ENCODE measurements around the gene TMEM121B. TPM values are rescaled to one million over a fixed set of nuclear protein-coding genes. Genes with fewer than 3 reads are reported as not detected.
A peak's percentile ranks its signal among the peaks of the same experiment; 100 is the strongest.

TMEM121B gene
- polyA plus RNA-seq, 1 donor from 2014 or later, result not detected

DNA sequence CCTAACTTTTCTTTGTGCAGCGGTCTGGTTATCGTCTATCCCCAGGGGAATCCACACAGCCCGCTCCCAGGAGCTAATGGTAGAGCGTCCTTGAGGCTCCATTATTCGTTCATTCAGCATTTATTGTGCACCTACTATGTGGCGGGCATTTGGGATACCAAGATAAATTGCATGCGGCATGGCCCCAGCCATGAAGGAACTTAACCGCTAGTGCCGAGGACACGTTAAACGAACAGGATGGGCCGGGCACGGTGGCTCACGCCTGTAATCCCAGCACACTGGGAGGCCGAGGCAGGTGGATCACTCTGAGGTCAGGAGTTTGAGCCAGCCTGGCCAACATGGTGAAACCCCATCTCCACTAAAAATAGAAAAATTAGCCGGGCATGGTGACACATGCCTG lies 11.2 kb downstream of the TMEM121B start:
- no peaks in the 10 kb centered on the region for H3K27me3 Mint-ChIP-seq
- H3K4me3 Mint-ChIP-seq, result no peak overlapping the region
- H3K36me3 Mint-ChIP-seq, result peaks cover 6% of the 10 kb centered on the region
- H3K9me3 Mint-ChIP-seq, result no peaks in the 10 kb centered on the region
- no peak overlapping the region for H3K27ac Mint-ChIP-seq
- peaks cover 0 to 5% (median 0%) of the 10 kb centered on the region in 3 donors for H3K4me1 Mint-ChIP-seq

- peaks cover 6% of the 10 kb centered on the region for H3K36me3 Mint-ChIP-seq
Observed at GRCh38 chr22:17109113-17109865, 11.9 kb downstream of the TMEM121B start.

GRCh38 chr22:17108256-17109112 lies 12.7 kb downstream of the TMEM121B start:
- Mint-ChIP-seq H3K36me3 (peaks cover 4% of the 10 kb centered on the region), H3K9me3 (no peaks in the 10 kb centered on the region), H3K4me3 (peak overlapping the region in 1 of 4 donors; percentile 17), H3K27me3 (no peaks in the 10 kb centered on the region), H3K4me1 (peaks cover 0 to 5% (median 0%) of the 10 kb centered on the region in 3 donors), H3K27ac (no peak overlapping the region)

More at GRCh38 chr22:17109113-17109865, 11.9 kb downstream of the TMEM121B start:
- Mint-ChIP-seq H3K4me1 (peaks cover 0 to 5% (median 0%) of the 10 kb centered on the region in 3 donors), H3K4me3 (no peak overlapping the region), H3K27me3 (no peaks in the 10 kb centered on the region), H3K9me3 (no peaks in the 10 kb centered on the region), H3K27ac (no peak overlapping the region)

DNA sequence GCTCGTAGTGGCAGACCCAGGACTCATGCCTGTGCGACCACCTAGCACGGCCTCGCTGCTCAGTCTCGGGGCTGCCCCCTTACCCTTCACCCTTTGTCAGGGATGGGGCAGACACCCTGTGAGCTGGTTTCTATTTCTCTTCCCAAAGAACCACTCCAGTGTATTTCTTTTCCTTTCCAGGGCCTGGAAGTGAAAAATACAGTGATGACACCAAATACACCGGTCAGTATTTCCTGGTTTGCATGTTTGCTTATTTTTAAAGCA lies 13.7 kb downstream of the TMEM121B start:
- no peak overlapping the region for H3K27ac Mint-ChIP-seq
- H3K36me3 Mint-ChIP-seq, result peaks cover 2% of the 10 kb centered on the region
- no peaks in the 10 kb centered on the region for H3K27me3 Mint-ChIP-seq
- H3K4me3 Mint-ChIP-seq, result no peak overlapping the region
- H3K4me1 Mint-ChIP-seq, result peaks cover 0 to 5% (median 0%) of the 10 kb centered on the region in 3 donors
- H3K9me3 Mint-ChIP-seq, result no peaks in the 10 kb centered on the region

GRCh38 chr22:17106785-17107546 lies 14.2 kb downstream of the TMEM121B start:
- peaks cover 2% of the 10 kb centered on the region for H3K36me3 Mint-ChIP-seq
- H3K27ac Mint-ChIP-seq, result peak overlapping the region in 1 of 3 donors; percentile 48
- peak overlapping the region in 2 of 4 donors; percentile 61 to 81 for H3K4me3 Mint-ChIP-seq
- H3K9me3 Mint-ChIP-seq, result no peaks in the 10 kb centered on the region
- no peaks in the 10 kb centered on the region for H3K27me3 Mint-ChIP-seq
- peaks cover 0 to 4% (median 0%) of the 10 kb centered on the region in 3 donors for H3K4me1 Mint-ChIP-seq

DNA sequence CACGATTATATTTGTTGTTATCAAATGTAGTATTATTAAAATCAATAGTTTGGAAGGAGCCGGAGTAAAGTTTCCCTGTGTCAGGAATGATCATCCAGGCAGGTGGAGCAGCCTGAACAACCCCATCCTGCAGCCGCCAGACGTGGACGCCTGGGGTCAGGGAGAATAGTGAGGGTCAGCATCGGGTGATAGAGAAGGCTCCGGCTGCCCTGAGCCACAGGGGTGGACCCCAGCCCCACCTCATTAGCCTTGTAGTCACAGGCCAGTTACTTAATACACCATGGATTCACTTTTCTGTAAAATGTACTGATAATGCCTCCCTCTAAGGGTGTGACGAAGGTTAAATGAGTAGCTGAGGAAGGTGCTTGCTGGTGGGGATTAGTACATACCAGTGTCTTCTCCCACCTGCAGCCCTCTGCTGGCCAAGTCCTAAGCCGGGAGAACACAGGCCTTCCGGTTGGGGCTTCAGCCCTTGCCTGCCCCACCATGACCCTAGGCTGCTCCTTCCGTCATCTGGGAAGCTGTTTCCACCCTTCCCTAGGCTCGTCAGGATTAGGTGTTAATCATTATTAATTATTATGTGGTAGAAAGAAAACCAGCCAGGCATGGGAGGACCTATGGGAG lies 14.9 kb downstream of the TMEM121B start:
- Mint-ChIP-seq H3K4me1 (peaks cover 0 to 3% (median 0%) of the 10 kb centered on the region in 3 donors), H3K9me3 (no peaks in the 10 kb centered on the region), H3K27ac (peak overlapping the region in 1 of 3 donors; percentile 48), H3K27me3 (no peaks in the 10 kb centered on the region), H3K36me3 (peaks cover 6% of the 10 kb centered on the region), H3K4me3 (peak overlapping the region in 2 of 4 donors; percentile 61 to 81)

DNA sequence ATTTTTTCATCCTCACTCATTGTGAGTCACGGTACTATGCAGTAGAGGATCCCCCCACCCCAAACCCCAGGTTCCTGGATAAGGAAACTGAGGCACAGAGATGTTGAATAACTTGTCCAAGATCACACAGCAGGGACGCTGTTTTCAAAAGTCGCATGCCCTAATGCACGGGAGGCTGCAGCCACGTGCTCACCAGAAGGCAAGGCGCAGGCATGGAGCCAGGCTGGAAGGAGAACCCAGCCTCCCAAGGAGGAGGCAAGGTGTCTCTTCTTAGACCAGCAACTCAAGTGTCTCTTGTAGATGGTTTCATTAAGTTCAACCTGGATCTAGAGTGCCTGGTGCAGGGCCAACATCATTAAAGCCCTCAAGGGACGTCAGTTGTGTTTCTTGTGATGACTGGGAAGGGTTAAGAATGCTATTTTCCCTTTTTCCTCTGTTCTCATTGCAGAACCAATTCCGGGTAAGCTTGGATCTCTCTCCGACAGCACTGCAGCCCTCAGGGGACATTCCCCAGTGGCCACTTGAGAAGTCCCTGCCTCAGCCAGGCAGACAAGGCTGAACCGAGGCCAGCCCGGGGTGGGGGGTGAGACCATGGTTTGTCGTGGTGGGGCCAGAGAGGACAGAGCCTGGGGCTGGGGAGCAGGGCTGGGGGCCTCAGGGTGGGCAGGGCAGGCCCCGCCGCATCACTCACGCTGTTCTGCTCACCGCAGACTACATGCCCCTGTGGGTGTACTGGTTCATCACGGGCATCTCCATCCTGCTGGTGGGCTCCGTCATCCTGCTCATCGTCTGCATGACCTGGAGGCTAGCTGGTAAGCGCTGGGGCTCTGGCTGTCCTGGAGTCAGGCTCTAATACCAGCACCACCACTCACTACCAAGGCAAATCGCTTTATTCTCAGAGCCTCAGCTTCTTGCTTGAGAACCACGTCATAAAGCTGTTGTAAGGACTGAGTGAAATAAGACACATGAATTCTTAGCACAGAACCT lies 15.7 kb downstream of the TMEM121B start:
- no peak overlapping the region for H3K27ac Mint-ChIP-seq
- H3K36me3 Mint-ChIP-seq, result peaks cover 7% of the 10 kb centered on the region
- no peaks in the 10 kb centered on the region for H3K4me1 Mint-ChIP-seq
- H3K9me3 Mint-ChIP-seq, result no peaks in the 10 kb centered on the region
- no peak overlapping the region for H3K4me3 Mint-ChIP-seq
- no peaks in the 10 kb centered on the region for H3K27me3 Mint-ChIP-seq

DNA sequence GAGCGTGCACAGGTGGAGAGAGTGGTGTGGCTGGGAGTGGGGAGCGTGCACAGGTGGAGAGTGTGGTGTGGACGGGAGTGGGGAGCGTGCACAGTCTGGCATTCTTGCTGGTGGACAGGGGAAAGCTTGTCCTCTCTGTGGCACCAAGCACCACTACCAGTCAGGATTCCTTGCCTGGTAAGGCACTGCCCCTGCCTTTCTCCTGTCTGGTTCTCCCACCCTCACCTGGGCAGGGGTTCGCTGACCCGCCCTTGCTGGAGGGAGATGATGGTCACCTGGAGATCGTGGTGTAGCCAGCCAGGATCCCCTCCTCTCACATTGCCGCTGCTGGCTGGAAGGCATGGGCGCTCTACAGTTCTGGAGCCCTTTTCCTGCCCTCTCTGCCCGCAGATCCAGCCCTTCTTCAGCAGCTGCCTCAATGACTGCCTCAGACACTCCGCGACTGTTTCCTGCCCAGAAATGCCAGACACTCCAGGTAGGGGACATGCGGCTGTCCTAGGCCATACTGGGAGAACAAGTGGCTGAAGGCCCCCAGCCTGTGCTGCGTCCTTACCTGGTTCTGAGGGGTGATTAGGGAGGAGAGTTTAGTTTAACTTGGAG lies 16.7 kb downstream of the TMEM121B start:
- Mint-ChIP-seq H3K4me3 (no peak overlapping the region), H3K9me3 (no peaks in the 10 kb centered on the region), H3K27me3 (no peaks in the 10 kb centered on the region), H3K4me1 (no peaks in the 10 kb centered on the region), H3K27ac (no peak overlapping the region), H3K36me3 (peaks cover 7% of the 10 kb centered on the region)

GRCh38 chr22:17103351-17103750 lies 17.8 kb downstream of the TMEM121B start:
- H3K27me3 Mint-ChIP-seq, result no peaks in the 10 kb centered on the region
- peaks cover 5 to 8% (median 5%) of the 10 kb centered on the region in 3 donors for H3K4me1 Mint-ChIP-seq
- H3K4me3 Mint-ChIP-seq, result no peak overlapping the region
- H3K36me3 Mint-ChIP-seq, result peaks cover 5% of the 10 kb centered on the region
- no peak overlapping the region for H3K27ac Mint-ChIP-seq
- H3K9me3 Mint-ChIP-seq, result no peaks in the 10 kb centered on the region

DNA sequence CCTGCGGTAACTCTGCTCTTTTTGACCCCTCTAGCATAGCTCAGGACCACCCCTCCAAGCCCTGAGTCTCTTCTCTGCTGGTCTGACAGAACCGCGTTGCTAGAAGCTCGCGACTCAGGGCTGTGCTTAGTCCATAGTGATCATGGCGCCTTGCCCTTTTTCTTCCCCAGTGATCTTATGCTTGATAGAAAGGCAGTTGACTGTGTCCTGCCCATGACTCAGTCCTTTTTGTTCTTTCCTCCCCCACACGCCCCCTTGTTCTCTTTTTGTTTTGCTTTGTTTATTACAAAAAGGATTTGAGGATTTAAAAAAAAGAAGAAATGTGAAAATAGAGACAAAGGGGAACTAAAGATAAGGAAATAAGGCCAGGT lies 18.9 kb downstream of the TMEM121B start:
- Mint-ChIP-seq H3K36me3 (peaks cover 5% of the 10 kb centered on the region), H3K27me3 (no peaks in the 10 kb centered on the region), H3K27ac (no peak overlapping the region), H3K9me3 (no peaks in the 10 kb centered on the region), H3K4me1 (peaks cover 10 to 15% (median 13%) of the 10 kb centered on the region in 3 donors), H3K4me3 (no peak overlapping the region)

GRCh38 chr22:17101475-17102296 lies 19.5 kb downstream of the TMEM121B start:
- no peak overlapping the region for H3K4me3 Mint-ChIP-seq
- H3K4me1 Mint-ChIP-seq, result peaks cover 14 to 20% (median 19%) of the 10 kb centered on the region in 3 donors
- H3K9me3 Mint-ChIP-seq, result no peaks in the 10 kb centered on the region
- H3K36me3 Mint-ChIP-seq, result peaks cover 5% of the 10 kb centered on the region
- no peaks in the 10 kb centered on the region for H3K27me3 Mint-ChIP-seq
- peak overlapping the region in 1 of 3 donors; percentile 37 for H3K27ac Mint-ChIP-seq

DNA sequence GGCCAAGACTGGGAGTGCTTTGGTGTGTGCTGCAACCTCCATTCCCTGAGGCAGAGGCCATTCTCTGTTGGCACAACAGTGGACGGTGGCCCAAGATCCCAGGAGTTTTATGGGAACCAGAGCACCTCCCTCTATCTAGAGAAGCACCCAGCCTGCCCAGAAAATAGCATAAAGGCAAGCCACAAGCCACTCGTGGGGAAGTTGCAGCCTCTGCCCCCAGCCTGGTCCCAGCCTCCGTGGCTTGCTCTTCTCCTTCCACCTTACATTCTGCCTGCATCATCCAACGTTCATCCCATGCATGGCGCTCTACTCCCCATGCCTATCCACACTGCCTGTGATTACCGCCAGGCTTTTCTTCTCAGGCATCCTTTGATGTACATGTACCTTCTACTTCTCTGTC lies 20.5 kb downstream of the TMEM121B start:
- Mint-ChIP-seq H3K27me3 (no peaks in the 10 kb centered on the region), H3K4me1 (peaks cover 14 to 24% (median 22%) of the 10 kb centered on the region in 3 donors), H3K9me3 (no peaks in the 10 kb centered on the region), H3K36me3 (peaks cover 5% of the 10 kb centered on the region), H3K4me3 (peak overlapping the region in 1 of 4 donors; percentile 30), H3K27ac (no peak overlapping the region)

GRCh38 chr22:17098379-17098819 lies 22.8 kb downstream of the TMEM121B start:
- peak overlapping the region in 1 of 3 donors; percentile 70 for H3K27ac Mint-ChIP-seq
- no peaks in the 10 kb centered on the region for H3K9me3 Mint-ChIP-seq
- no peaks in the 10 kb centered on the region for H3K27me3 Mint-ChIP-seq
- peaks cover 5% of the 10 kb centered on the region for H3K36me3 Mint-ChIP-seq
- H3K4me1 Mint-ChIP-seq, result peaks cover 14 to 27% (median 26%) of the 10 kb centered on the region in 3 donors
- H3K4me3 Mint-ChIP-seq, result peak overlapping the region in 1 of 4 donors; percentile 84

All from IgD-negative memory B cell (primary cell).